PC-9 (cell line): ENCODE results near the gene PPIC. TPM values are rescaled to one million over a fixed set of nuclear protein-coding genes. Genes with fewer than 3 reads are reported as not detected.

Experiments used
- BruUV-seq: library from RNA; stranded (reverse); fragments of 400-500 nt; replicated peaks from 2 replicates; lab custom pipeline; 2021; lab: Mats Ljungman, UMichigan
- CTCF ChIA-PET: fragments of 300-600 bp; sonication (Branson Sonifier 250); formaldehyde crosslinking; loops from one replicate; lab custom pipeline; 2022; ENCODE audit warnings: antibody characterized with exemption; lab: Charles Lee
- POLR2A ChIA-PET: fragments of 300-600 bp; sonication (Branson Sonifier 250); formaldehyde crosslinking; loops from one replicate; lab custom pipeline; 2022; ENCODE audit warnings: antibody characterized with exemption; ENCODE audit not compliant: unreplicated experiment; lab: Charles Lee
- DNase-seq, 2 experiments: peaks; one replicate each; pipeline versions ENCODE4 v3.0.0 to v3.0.0-alpha.2; 2015 to 2022; ENCODE audit warnings: mixed read lengths in 1 of 2
- H2AFZ ChIP-seq: fragments of 200-600 bp; sonication (generic); 2 replicates; pipeline ENCODE4 v1.8.1; 2017; ENCODE audit warnings: antibody characterized with exemption
- H3F3A ChIP-seq: fragments of 200-600 bp; sonication (generic); 2 replicates; pipeline ENCODE4 v1.8.1; 2017; ENCODE audit warnings: antibody characterized with exemption, mild to moderate bottlenecking, low read depth; ENCODE audit not compliant: insufficient read depth
- H3K27ac ChIP-seq: fragments of 200-600 bp; sonication (generic); 2 replicates; pipeline ENCODE4 v1.6.1; 2016; ENCODE audit warnings: mixed run types
- H3K27me3 ChIP-seq: fragments of 200-600 bp; sonication (generic); 2 replicates; pipeline ENCODE4 v1.6.1; 2016; ENCODE audit warnings: low read depth, mixed run types; ENCODE audit not compliant: insufficient read depth
- H3K36me3 ChIP-seq: fragments of 200-600 bp; sonication (generic); 2 replicates; pipeline ENCODE4 v1.6.1; 2016; ENCODE audit warnings: low read depth, mixed run types
- H3K4me1 ChIP-seq: fragments of 200-600 bp; sonication (generic); replicated peaks from 2 replicates; pipeline ENCODE4 v1.6.1; 2016; ENCODE audit warnings: mixed run types; ENCODE audit not compliant: insufficient read depth
- H3K4me2 ChIP-seq: fragments of 200-600 bp; sonication (generic); 2 replicates; pipeline ENCODE4 v1.6.1; 2017; ENCODE audit warnings: mixed run types
- H3K4me3 ChIP-seq: fragments of 200-600 bp; sonication (generic); 2 replicates; pipeline ENCODE4 v1.6.1; 2016; ENCODE audit warnings: mixed run types
- H3K79me2 ChIP-seq: fragments of 200-600 bp; sonication (generic); 2 replicates; pipeline ENCODE4 v1.6.1; 2017; ENCODE audit warnings: low read depth, mixed run types
- H3K9me2 ChIP-seq: fragments of 200-600 bp; sonication (generic); 2 replicates; pipeline ENCODE4 v1.8.1; 2017; ENCODE audit warnings: mild to moderate bottlenecking; ENCODE audit not compliant: insufficient read depth
- H3K9me3 ChIP-seq: fragments of 200-600 bp; sonication (generic); 2 replicates; pipeline ENCODE4 v1.8.1; 2016; ENCODE audit warnings: low read depth; ENCODE audit not compliant: insufficient read depth
- H4K20me1 ChIP-seq: fragments of 200-600 bp; sonication (generic); 2 replicates; pipeline ENCODE4 v1.8.1; 2017; ENCODE audit not compliant: insufficient read depth
- EZH2 ChIP-seq: fragments of 200-600 bp; sonication (generic); IDR thresholded peaks from 2 replicates; pipeline ENCODE4 v1.8.0; 2017; ENCODE audit warnings: antibody characterized with exemption, low read depth
- intact Hi-C: fragments of 100-400 bp; cut with micrococcal nuclease; formaldehyde crosslinking; loops from one replicate; pipeline ENCODE4 v1.10.0; 2022; ENCODE audit not compliant: unreplicated experiment
- total RNA-seq: library from RNA; stranded (reverse); gene quantifications from 2 replicates; pipeline ENCODE4 v1.2.3, GENCODE V29; 2021
- TF ChIP-seq, protein P1 (sequence below): fragments of 200-600 bp; sonication (generic); conservative IDR thresholded peaks from 2 replicates; pipeline ENCODE4 v1.6.1; 2017; ENCODE audit warnings: mixed run types, antibody characterized with exemption, mild to moderate bottlenecking, moderate library complexity

The PPIC gene
- total RNA-seq, 1 experiment from 2014 or later: 22.3 TPM

DNA sequence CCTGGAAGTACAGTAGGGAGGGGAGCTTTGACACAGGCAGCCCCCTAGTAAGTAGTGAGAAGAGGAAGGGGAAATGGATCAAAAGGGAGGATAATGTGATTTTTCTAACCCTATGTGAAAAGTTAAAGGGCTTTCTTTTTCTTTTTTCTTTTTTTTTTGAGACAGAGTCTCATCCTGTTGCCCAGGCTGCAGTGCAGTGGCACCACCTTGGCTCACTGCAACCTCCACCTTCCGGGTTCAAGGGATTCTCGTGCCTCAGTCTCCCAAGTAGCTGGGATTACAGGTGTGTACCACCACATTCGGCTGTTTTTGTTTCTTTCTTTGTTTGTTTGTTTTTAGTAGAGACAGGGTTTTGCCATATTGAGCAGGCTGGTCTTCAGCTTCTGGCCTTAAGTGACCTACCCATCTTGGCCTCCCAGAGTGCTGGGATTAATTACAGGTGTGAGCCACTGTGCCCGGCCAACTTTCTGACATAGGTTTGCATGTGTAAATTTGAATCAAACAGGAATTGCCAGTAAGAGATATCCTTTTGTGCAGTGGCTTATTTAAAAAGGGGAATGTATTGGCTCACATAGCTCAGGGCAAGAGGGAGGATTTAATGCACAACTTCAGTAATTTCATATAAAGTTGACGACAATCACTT is 39.1 kb upstream of the PPIC start:
- TF ChIP-seq, protein P1, sequence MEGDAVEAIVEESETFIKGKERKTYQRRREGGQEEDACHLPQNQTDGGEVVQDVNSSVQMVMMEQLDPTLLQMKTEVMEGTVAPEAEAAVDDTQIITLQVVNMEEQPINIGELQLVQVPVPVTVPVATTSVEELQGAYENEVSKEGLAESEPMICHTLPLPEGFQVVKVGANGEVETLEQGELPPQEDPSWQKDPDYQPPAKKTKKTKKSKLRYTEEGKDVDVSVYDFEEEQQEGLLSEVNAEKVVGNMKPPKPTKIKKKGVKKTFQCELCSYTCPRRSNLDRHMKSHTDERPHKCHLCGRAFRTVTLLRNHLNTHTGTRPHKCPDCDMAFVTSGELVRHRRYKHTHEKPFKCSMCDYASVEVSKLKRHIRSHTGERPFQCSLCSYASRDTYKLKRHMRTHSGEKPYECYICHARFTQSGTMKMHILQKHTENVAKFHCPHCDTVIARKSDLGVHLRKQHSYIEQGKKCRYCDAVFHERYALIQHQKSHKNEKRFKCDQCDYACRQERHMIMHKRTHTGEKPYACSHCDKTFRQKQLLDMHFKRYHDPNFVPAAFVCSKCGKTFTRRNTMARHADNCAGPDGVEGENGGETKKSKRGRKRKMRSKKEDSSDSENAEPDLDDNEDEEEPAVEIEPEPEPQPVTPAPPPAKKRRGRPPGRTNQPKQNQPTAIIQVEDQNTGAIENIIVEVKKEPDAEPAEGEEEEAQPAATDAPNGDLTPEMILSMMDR: no peak
- no peak for TF ChIP-seq EZH2
- Histone ChIP-seq H3K9me2 (no peaks in the 10 kb centered on the region), H3K36me3 (no peaks in the 10 kb centered on the region), H2AFZ (no peak overlapping the region), H3F3A (no peaks in the 10 kb centered on the region), H3K4me2 (no peak overlapping the region), H3K27me3 (no peaks in the 10 kb centered on the region), H3K79me2 (no peaks in the 10 kb centered on the region), H3K4me1 (no peaks in the 10 kb centered on the region), H3K9me3 (no peaks in the 10 kb centered on the region), H4K20me1 (no peaks in the 10 kb centered on the region), H3K4me3 (no peak overlapping the region), H3K27ac (no peak overlapping the region)
- no TSS peak for BruUV-seq
- ChIA-PET POLR2A (no interaction called here), CTCF (no interaction called here)
- DNase-seq: no peak
- intact Hi-C loops: no loop called here

GRCh38 chr5:123068368-123068938 is 31.9 kb upstream of the PPIC start:
- Histone ChIP-seq H3K27me3 (no peaks in the 10 kb centered on the region), H3K4me1 (no peaks in the 10 kb centered on the region), H2AFZ (no peak overlapping the region), H3K4me3 (no peak overlapping the region), H3K79me2 (no peaks in the 10 kb centered on the region), H3K4me2 (no peak overlapping the region), H3K9me2 (no peaks in the 10 kb centered on the region), H3K9me3 (no peaks in the 10 kb centered on the region), H3F3A (no peaks in the 10 kb centered on the region), H3K36me3 (no peaks in the 10 kb centered on the region), H4K20me1 (no peaks in the 10 kb centered on the region), H3K27ac (no peak overlapping the region)
- no peak for DNase-seq
- TF ChIP-seq, protein P1: no peak
- TF ChIP-seq EZH2: no peak
- BruUV-seq: no TSS peak
- intact Hi-C loops: no loop called here
- ChIA-PET POLR2A (no interaction called here), CTCF (no interaction called here)

- Histone ChIP-seq H3K27ac (no peak overlapping the region), H4K20me1 (no peaks in the 10 kb centered on the region), H3K79me2 (no peaks in the 10 kb centered on the region), H3K4me1 (no peaks in the 10 kb centered on the region), H3K4me3 (no peak overlapping the region), H2AFZ (no peak overlapping the region), H3K4me2 (no peak overlapping the region), H3K36me3 (no peaks in the 10 kb centered on the region), H3K27me3 (no peaks in the 10 kb centered on the region), H3F3A (no peaks in the 10 kb centered on the region), H3K9me3 (no peaks in the 10 kb centered on the region), H3K9me2 (no peaks in the 10 kb centered on the region)
- intact Hi-C loops: no loop called here
- ChIA-PET CTCF (no interaction called here), POLR2A (no interaction called here)
- TF ChIP-seq, protein P1: no peak
- no peak for TF ChIP-seq EZH2
- BruUV-seq: no TSS peak
- DNase-seq: peak in 1 of 2 experiments; percentile 49
Observed at GRCh38 chr5:123066016-123066415, 29.5 kb upstream of the PPIC start.
